HFFc6 (cell line): Measurements from ENCODE around the gene PTPRN2. TPM values are rescaled to one million over a fixed set of nuclear protein-coding genes. Genes with fewer than 3 reads are reported as not detected.

ENCODE experiments used
- DNase-seq: peaks from one replicate; pipeline ENCODE4 v3.0.0-alpha.2; 2018
- H3K27ac Mint-ChIP-seq: 2 replicates; pipeline ENCODE4 v1.8.0; 2020; ENCODE audit warnings: mild to moderate bottlenecking, mixed read lengths
- H3K27me3 Mint-ChIP-seq: 2 replicates; pipeline ENCODE4 v1.8.0; 2021; ENCODE audit warnings: mild to moderate bottlenecking, moderate library complexity, mixed read lengths; ENCODE audit not compliant: insufficient read depth
- H3K36me3 Mint-ChIP-seq: 2 replicates; pipeline ENCODE4 v1.8.0; 2021; ENCODE audit warnings: low read depth, mixed read lengths
- H3K4me1 Mint-ChIP-seq: 2 replicates; pipeline ENCODE4 v1.8.0; 2020; ENCODE audit warnings: low read depth, mixed read lengths
- H3K4me3 Mint-ChIP-seq: 2 replicates; pipeline ENCODE4 v1.8.0; 2020; ENCODE audit warnings: mild to moderate bottlenecking, moderate library complexity, mixed read lengths
- H3K9me3 Mint-ChIP-seq: 2 replicates; pipeline ENCODE4 v1.8.0; 2020; ENCODE audit warnings: mild to moderate bottlenecking, mixed read lengths
- total RNA-seq, 6 experiments: library from RNA; stranded (reverse); fragmentation: NEBNext Ultra II Directional; extraction: Animal tissue kit (Norgen Biotek cat#: 25700); gene quantifications; 2 replicates in 1 of 6; 3 replicates in 5 of 6; pipeline ENCODE4 v1.2.3, GENCODE V29; 2021
- TF ChIP-seq, protein P1 (sequence below): fragments of 200-600 bp; sonication (generic); IDR thresholded peaks from 2 replicates; pipeline ENCODE4 v1.5.0; 2021; ENCODE audit warnings: antibody characterized with exemption, mild to moderate bottlenecking

PTPRN2 gene
- total RNA-seq, 6 experiments from 2014 or later = 0.05 to 0.27 (median 0.23) TPM

DNA sequence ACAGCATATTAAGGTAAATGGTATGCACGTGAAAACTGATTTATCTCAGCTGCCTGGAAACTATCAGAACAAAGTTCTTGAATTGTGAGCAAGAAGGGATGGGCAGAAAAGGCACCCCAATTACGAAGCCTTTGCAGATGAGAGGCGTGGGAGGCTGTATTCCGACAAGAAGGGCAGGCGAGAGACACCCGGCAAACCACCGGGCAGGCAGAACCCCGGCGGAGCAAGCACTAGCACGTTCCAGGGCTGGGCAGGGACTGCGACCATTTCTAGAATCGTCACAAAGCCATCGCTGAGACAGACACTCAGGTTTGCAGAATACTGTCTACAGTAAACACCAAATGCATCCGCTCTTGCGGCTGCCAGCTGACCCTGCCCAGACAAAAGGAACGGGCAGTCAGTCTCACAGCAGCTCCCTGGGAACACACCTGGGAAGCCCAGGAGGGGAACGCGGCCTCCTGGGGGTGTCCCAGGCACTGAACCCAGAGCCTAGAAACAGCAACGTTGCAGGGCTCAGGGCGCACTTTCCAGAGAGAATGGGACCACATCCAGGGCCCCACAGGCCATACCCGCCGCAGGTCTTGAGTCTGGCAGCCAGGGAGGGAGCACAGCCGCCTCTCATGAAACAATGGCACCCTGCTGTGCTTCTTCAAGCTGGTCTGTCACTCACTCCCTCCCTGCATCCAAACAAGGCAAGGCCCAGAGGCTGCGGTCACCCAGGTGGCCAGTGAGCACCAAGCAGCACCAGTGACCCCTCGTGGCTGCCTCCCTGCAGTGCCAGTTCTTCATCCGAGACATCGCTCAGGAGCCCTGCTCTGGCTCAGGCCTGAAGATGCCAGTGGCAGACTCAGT lies 261.9 kb downstream of the PTPRN2 start:
- Mint-ChIP-seq H3K27ac (no peak overlapping the region), H3K27me3 (no peaks in the 10 kb centered on the region), H3K4me3 (no peak overlapping the region), H3K9me3 (peaks cover 61% of the 10 kb centered on the region), H3K36me3 (peaks cover 11% of the 10 kb centered on the region), H3K4me1 (no peaks in the 10 kb centered on the region)
- TF ChIP-seq, protein P1, sequence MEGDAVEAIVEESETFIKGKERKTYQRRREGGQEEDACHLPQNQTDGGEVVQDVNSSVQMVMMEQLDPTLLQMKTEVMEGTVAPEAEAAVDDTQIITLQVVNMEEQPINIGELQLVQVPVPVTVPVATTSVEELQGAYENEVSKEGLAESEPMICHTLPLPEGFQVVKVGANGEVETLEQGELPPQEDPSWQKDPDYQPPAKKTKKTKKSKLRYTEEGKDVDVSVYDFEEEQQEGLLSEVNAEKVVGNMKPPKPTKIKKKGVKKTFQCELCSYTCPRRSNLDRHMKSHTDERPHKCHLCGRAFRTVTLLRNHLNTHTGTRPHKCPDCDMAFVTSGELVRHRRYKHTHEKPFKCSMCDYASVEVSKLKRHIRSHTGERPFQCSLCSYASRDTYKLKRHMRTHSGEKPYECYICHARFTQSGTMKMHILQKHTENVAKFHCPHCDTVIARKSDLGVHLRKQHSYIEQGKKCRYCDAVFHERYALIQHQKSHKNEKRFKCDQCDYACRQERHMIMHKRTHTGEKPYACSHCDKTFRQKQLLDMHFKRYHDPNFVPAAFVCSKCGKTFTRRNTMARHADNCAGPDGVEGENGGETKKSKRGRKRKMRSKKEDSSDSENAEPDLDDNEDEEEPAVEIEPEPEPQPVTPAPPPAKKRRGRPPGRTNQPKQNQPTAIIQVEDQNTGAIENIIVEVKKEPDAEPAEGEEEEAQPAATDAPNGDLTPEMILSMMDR = no peak; the same call in 1 of the 2 replicates
- DNase-seq = no peak

DNA sequence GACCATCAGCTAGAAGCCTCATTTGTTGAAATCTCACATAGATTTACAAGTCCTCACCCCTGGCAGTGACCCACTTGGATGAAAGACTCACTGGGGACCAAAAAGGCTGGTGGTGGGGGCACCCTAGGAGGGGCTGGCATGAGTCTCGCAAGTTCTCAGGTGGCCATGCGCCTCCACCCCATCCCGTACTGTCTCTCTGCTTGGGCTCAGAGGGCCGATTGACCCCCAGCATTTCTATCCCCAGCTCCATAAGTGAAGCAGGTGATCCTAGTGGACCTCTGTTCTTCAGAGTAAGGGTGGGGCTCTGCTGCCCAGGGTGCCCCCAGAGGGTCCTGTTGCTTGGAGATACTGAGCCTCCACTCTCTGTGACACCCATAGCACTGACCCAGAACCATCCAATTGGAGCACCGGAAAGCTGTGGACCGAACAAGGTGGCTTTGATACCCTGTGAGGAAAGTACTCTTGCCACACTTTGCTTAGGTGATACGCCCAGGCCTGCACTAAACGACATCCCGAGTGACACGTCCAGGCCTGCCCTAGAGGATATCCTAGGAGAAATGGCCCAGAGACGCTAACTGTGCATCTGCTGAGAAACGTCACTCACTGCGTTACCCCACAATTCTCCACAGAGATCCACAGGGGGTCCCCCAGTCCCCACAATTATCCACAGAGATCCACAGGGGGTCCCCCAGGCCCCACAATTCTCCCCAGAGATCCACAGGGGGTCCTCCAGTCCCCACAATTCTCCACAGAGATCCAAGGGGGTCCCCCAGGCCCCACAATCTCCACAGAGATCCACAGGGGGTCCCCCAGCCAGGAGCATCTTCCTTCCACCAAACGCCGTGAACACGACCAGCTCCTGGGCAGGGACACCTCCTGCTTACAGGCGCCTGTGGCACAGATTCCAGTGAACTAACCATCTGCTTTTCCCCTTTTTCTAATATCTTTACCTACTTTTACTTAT lies 262.9 kb downstream of the PTPRN2 start:
- no peak overlapping the region for H3K27ac Mint-ChIP-seq
- no peaks in the 10 kb centered on the region for H3K4me1 Mint-ChIP-seq
- H3K27me3 Mint-ChIP-seq = no peaks in the 10 kb centered on the region

DNA sequence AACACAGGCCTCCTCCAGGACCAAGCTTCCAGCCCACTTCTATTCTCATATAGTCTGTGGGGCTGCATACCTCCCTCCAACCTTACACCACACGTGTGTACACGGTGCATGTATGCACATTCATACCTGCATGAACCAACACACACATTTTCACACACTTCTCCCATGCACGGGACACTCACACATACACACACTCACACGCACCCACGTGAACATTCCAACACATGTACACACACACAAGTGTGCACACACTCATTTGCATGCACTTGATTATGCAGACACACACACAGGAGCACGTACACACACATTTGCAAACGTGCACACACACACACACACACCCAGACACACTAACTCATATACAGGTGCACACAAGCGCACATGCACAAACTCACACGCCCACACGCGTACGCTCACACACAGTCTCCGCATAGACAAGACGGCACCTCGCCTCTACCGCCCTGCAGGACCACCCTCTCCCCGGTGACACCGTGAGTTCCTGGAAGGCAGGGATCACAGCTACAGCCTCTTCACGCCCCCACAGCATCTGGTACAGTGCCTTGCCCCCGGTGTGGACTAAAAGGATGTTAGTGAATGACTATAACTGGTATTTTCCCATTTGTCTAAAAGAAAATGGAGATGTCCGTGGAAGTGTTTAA lies 263.8 kb downstream of the PTPRN2 start:
- Mint-ChIP-seq H3K4me1 (no peaks in the 10 kb centered on the region), H3K27me3 (no peaks in the 10 kb centered on the region), H3K27ac (no peak overlapping the region), H3K4me3 (no peak overlapping the region), H3K36me3 (peaks cover 11% of the 10 kb centered on the region), H3K9me3 (peaks cover 58% of the 10 kb centered on the region)
- no peak for DNase-seq
- TF ChIP-seq, protein P1 = no peak

More for the DNA sequence above, 262.9 kb downstream of the PTPRN2 start:
- DNase-seq = no peak
- TF ChIP-seq, protein P1 = no peak
- H3K9me3 Mint-ChIP-seq = peaks cover 63% of the 10 kb centered on the region
- peaks cover 11% of the 10 kb centered on the region for H3K36me3 Mint-ChIP-seq
- H3K4me3 Mint-ChIP-seq = no peak overlapping the region

DNA sequence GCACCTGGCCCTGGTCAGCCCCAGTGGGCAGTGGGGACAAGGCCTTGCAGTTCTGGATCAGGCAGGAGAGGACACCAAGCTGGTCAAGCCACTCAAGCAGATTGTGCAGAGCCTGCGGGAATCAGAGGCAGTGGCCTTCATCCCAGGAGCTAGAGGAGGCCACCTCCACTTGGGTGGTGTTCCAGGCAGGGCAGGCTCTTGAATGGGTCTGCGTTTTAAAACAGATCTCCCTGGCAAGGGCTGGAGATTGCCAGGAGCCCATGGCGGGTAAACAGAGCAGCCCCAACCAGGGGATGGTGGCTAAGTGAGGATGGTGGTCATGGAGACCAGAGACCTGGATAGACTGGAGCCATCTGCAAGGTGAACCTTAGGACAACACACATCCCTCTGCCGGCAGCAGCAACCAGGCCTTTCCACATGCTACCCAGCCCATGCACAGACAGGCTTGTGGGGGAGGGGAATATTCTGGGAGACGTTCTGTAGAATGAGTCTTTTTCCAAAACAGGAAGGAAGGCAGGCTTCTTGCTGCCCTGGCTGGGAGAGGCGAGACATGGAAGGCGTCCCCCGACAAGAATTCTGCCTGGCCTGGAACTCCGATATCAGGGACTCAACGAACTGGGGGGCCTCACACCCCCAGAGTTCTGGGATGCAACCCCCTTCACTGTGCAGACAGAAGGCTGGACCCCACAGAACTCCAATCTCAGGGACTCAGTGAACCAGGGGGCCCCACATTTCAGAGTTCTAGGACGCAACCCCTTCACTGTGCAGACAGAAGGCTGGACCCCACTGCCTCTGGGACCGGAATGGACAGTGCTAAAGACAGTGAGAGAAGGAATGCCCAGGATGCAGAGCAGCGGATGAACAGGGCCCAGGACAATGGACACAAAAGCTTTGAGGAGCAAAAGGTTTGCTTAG lies 264.8 kb downstream of the PTPRN2 start:
- no peak overlapping the region for H3K27ac Mint-ChIP-seq
- TF ChIP-seq, protein P1 = no peak
- no peaks in the 10 kb centered on the region for H3K4me1 Mint-ChIP-seq
- H3K36me3 Mint-ChIP-seq = peaks cover 11% of the 10 kb centered on the region
- no peak overlapping the region for H3K4me3 Mint-ChIP-seq
- H3K9me3 Mint-ChIP-seq = peaks cover 55% of the 10 kb centered on the region
- H3K27me3 Mint-ChIP-seq = no peaks in the 10 kb centered on the region
- DNase-seq = no peak
